Endothelial cell of umbilical vein (primary cell): ENCODE results near the gene OR10G3.

ENCODE experiments used
- EZH2 ChIP-seq: IDR thresholded peaks from 2 replicates; pipeline ENCODE4 v1.6.1; 2012; ENCODE audit warnings: borderline replicate concordance, low read depth, mild to moderate bottlenecking, moderate library complexity, low read length, inconsistent platforms; ENCODE audit not compliant: severe bottlenecking
- FOS ChIP-seq: IDR thresholded peaks from 2 replicates; pipeline ENCODE4 v1.6.1; 2011; ENCODE audit warnings: mild to moderate bottlenecking, low read length, moderate library complexity, borderline replicate concordance; ENCODE audit not compliant: insufficient read depth
- JUN ChIP-seq: IDR thresholded peaks from 2 replicates; pipeline ENCODE4 v1.6.1; 2011; ENCODE audit warnings: borderline replicate concordance, low read depth; ENCODE audit not compliant: insufficient read length, insufficient read depth
- MYC ChIP-seq: IDR thresholded peaks from one replicate; pipeline ENCODE4 v1.6.1; 2011; ENCODE audit warnings: mild to moderate bottlenecking, low read depth, low read length
- POLR2A ChIP-seq: IDR thresholded peaks from 2 replicates; pipeline ENCODE4 v1.6.1; 2012; ENCODE audit warnings: low read depth, mild to moderate bottlenecking, control low read depth, low read length
- POLR2AphosphoS5 ChIP-seq: IDR thresholded peaks from 2 replicates; pipeline ENCODE4 v1.6.1; 2012; ENCODE audit warnings: low read depth, mild to moderate bottlenecking, control low read depth, low read length, moderate library complexity; ENCODE audit not compliant: insufficient read depth
- TF ChIP-seq, protein P1 (sequence below), 2 donors: IDR thresholded peaks; 1 replicate in 1 of 2; 2 replicates in 1 of 2; pipeline ENCODE4 v1.5.1; 2011; ENCODE audit warnings: low read length in 2 of 2, mild to moderate bottlenecking in 2 of 2, moderate library complexity in 2 of 2, control low read depth in 1 of 2, inconsistent platforms in 1 of 2, low read depth in 1 of 2; ENCODE audit not compliant: insufficient read depth in 1 of 2; ENCODE audit errors: extremely low read depth in 1 of 2

GRCh38 chr14:21575661-21576060 lies 4.2 kb downstream of the OR10G3 start:
- TF ChIP-seq POLR2A = no peak
- no peak for TF ChIP-seq MYC
- no peak for TF ChIP-seq JUN
- TF ChIP-seq POLR2AphosphoS5 = no peak
- TF ChIP-seq, protein P1, sequence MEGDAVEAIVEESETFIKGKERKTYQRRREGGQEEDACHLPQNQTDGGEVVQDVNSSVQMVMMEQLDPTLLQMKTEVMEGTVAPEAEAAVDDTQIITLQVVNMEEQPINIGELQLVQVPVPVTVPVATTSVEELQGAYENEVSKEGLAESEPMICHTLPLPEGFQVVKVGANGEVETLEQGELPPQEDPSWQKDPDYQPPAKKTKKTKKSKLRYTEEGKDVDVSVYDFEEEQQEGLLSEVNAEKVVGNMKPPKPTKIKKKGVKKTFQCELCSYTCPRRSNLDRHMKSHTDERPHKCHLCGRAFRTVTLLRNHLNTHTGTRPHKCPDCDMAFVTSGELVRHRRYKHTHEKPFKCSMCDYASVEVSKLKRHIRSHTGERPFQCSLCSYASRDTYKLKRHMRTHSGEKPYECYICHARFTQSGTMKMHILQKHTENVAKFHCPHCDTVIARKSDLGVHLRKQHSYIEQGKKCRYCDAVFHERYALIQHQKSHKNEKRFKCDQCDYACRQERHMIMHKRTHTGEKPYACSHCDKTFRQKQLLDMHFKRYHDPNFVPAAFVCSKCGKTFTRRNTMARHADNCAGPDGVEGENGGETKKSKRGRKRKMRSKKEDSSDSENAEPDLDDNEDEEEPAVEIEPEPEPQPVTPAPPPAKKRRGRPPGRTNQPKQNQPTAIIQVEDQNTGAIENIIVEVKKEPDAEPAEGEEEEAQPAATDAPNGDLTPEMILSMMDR (IDR thresholded peaks at IDR 0.05; ENCODE audit: extremely low read depth in 1 of 2, insufficient read depth in 1 of 2, low read depth in 1 of 2, low read length in 2 of 2) = no peak
- no peak for TF ChIP-seq FOS
- no peak for TF ChIP-seq EZH2
